Measurements from ENCODE around the gene VSTM4. TPM values are rescaled to one million over a fixed set of nuclear protein-coding genes. Genes with fewer than 3 reads are reported as not detected.

VSTM4 gene
- total RNA-seq, 6 experiments from 2014 or later: 0.05 to 0.24 (median 0.14) TPM; not detected in 1

GRCh38 chr10:49161411-49161997, 46.2 kb upstream of the VSTM4 start:
- peak; percentile 72 for TF ChIP-seq CTCF (IDR thresholded peaks at IDR 0.05)
- H3K27me3 Mint-ChIP-seq (ENCODE audit: insufficient read depth): peaks cover 3% of the 10 kb centered on the region
- H3K36me3 Mint-ChIP-seq (ENCODE audit: low read depth): no peaks in the 10 kb centered on the region
- DNase-seq: peak; percentile 65
- H3K4me3 Mint-ChIP-seq: no peak overlapping the region
- no peak overlapping the region for H3K27ac Mint-ChIP-seq
- H3K4me1 Mint-ChIP-seq (ENCODE audit: low read depth): peaks cover 37% of the 10 kb centered on the region
- H3K9me3 Mint-ChIP-seq: no peaks in the 10 kb centered on the region

DNA sequence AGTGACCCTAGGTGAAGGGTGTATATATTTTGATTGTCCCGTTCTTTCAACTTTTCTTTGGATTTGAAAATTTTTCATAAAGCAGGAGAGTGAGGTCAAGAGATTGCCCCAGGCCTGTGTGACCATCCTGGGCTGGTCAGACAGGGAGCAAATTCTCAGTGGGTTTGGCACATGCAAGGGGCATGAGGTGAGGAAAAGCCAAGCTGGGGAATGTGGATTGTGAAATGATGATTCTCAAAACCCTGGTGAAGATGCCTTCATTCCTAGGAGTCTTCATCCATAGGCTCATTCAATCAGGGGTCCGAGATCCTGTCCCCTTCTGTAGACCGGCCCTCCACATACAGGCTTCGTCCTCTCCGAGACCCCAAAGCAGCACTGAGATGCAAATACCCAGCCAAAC, 45.5 kb upstream of the VSTM4 start:
- no peak for DNase-seq
- Mint-ChIP-seq H3K36me3 (ENCODE audit: low read depth) (no peaks in the 10 kb centered on the region), H3K4me3 (no peak overlapping the region), H3K9me3 (no peaks in the 10 kb centered on the region), H3K27ac (no peak overlapping the region), H3K4me1 (ENCODE audit: low read depth) (peaks cover 37% of the 10 kb centered on the region), H3K27me3 (ENCODE audit: insufficient read depth) (peaks cover 3% of the 10 kb centered on the region)
- TF ChIP-seq CTCF (IDR thresholded peaks at IDR 0.05): no peak

DNA sequence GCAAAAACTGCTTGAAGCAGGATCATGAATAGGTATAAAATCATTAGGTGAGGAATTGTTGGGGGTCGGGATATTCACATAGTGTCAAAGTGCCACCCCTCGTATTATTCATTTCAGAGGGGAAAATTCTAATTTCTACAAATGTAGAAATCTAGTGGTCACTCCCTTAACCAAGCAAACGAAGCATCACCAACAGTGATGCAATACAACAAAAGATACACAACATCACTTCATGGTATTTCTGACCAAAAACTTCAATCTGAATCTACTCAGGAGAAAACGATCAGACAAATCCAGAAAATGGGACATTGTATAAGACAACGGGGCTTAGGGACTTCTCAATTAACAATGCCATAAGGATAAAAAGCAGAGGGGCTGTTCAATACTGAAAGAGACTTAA, 44.8 kb upstream of the VSTM4 start:
- Mint-ChIP-seq H3K27ac (no peak overlapping the region), H3K9me3 (no peaks in the 10 kb centered on the region), H3K4me1 (ENCODE audit: low read depth) (peaks cover 37% of the 10 kb centered on the region), H3K36me3 (ENCODE audit: low read depth) (no peaks in the 10 kb centered on the region), H3K27me3 (ENCODE audit: insufficient read depth) (peaks cover 5% of the 10 kb centered on the region), H3K4me3 (no peak overlapping the region)
- no peak for DNase-seq
- TF ChIP-seq CTCF (IDR thresholded peaks at IDR 0.05): no peak

GRCh38 chr10:49158915-49159314, 43.6 kb upstream of the VSTM4 start:
- H3K9me3 Mint-ChIP-seq: no peaks in the 10 kb centered on the region
- no peak for DNase-seq
- no peaks in the 10 kb centered on the region for H3K36me3 Mint-ChIP-seq (ENCODE audit: low read depth)
- no peak overlapping the region for H3K4me3 Mint-ChIP-seq
- H3K4me1 Mint-ChIP-seq (ENCODE audit: low read depth): peaks cover 36% of the 10 kb centered on the region
- peaks cover 7% of the 10 kb centered on the region for H3K27me3 Mint-ChIP-seq (ENCODE audit: insufficient read depth)
- no peak overlapping the region for H3K27ac Mint-ChIP-seq
- no peak for TF ChIP-seq CTCF (IDR thresholded peaks at IDR 0.05)

- no peaks in the 10 kb centered on the region for H3K36me3 Mint-ChIP-seq (ENCODE audit: low read depth)
- peaks cover 7% of the 10 kb centered on the region for H3K27me3 Mint-ChIP-seq (ENCODE audit: insufficient read depth)
- no peaks in the 10 kb centered on the region for H3K9me3 Mint-ChIP-seq
- peaks cover 36% of the 10 kb centered on the region for H3K4me1 Mint-ChIP-seq (ENCODE audit: low read depth)
- H3K4me3 Mint-ChIP-seq: no peak overlapping the region
- no peak for DNase-seq
- TF ChIP-seq CTCF (IDR thresholded peaks at IDR 0.05): no peak
- no peak overlapping the region for H3K27ac Mint-ChIP-seq
These were observed 43.1 kb upstream of the VSTM4 start for GRCh38 chr10:49158404-49158803.

- H3K4me3 Mint-ChIP-seq: no peak overlapping the region
- DNase-seq: no peak
- no peaks in the 10 kb centered on the region for H3K36me3 Mint-ChIP-seq (ENCODE audit: low read depth)
- no peaks in the 10 kb centered on the region for H3K9me3 Mint-ChIP-seq
- no peak overlapping the region for H3K27ac Mint-ChIP-seq
- peaks cover 7% of the 10 kb centered on the region for H3K27me3 Mint-ChIP-seq (ENCODE audit: insufficient read depth)
- no peak for TF ChIP-seq CTCF (IDR thresholded peaks at IDR 0.05)
- H3K4me1 Mint-ChIP-seq (ENCODE audit: low read depth): peaks cover 28% of the 10 kb centered on the region
These were observed 41.9 kb upstream of the VSTM4 start for GRCh38 chr10:49157229-49157628.
